Erythroblast (primary cell): ENCODE data around the gene SPDEF.

Source experiments
- GATA1 ChIP-seq: IDR thresholded peaks from 2 replicates; pipeline ENCODE4 v1.6.1; 2011; ENCODE audit warnings: low read depth, mild to moderate bottlenecking, control low read depth, low read length, moderate library complexity
- POLR2A ChIP-seq: IDR thresholded peaks from 2 replicates; pipeline ENCODE4 v1.6.1; 2011; ENCODE audit warnings: mild to moderate bottlenecking, low read length

- TF ChIP-seq POLR2A (no peak), GATA1 (no peak)
Measured at GRCh38 chr6:34572021-34572420, 15.9 kb upstream of the SPDEF start.
